ENCODE results near the gene RFT1.

RFT1 gene

GRCh38 chr3:53130179-53131061, at the start of gene RFT1:
Gene RFT1, minus strand, starts transcription at chr3:53130435. Its CDS starts 35 bp downstream, at chr3:53130400.
- DNase-seq (ENCODE audit: low read depth) = peak; percentile 92

GRCh38 chr3:53179580-53179979, 49.3 kb upstream of the RFT1 start:
- DNase-seq (ENCODE audit: low read depth) = no peak

- DNase-seq (ENCODE audit: low read depth) = no peak
Observed at GRCh38 chr3:53178246-53178645, 48.0 kb upstream of the RFT1 start.

- no peak for DNase-seq (ENCODE audit: low read depth)
Observed at GRCh38 chr3:53175613-53176540, 45.6 kb upstream of the RFT1 start.

GRCh38 chr3:53174346-53175250, 44.4 kb upstream of the RFT1 start:
- DNase-seq (ENCODE audit: low read depth) = no peak

GRCh38 chr3:53173107-53173506, 42.9 kb upstream of the RFT1 start:
- no peak for DNase-seq (ENCODE audit: low read depth)

GRCh38 chr3:53171827-53172505, 41.7 kb upstream of the RFT1 start:
- DNase-seq (ENCODE audit: low read depth) = no peak

- DNase-seq (ENCODE audit: low read depth) = no peak
Observed at GRCh38 chr3:53171064-53171418, 40.8 kb upstream of the RFT1 start.

- DNase-seq (ENCODE audit: low read depth) = no peak
Observed at GRCh38 chr3:53170325-53171063, 40.3 kb upstream of the RFT1 start.

GRCh38 chr3:53169832-53170324, 39.6 kb upstream of the RFT1 start:
- DNase-seq (ENCODE audit: low read depth) = no peak

- DNase-seq (ENCODE audit: low read depth) = no peak
Observed at GRCh38 chr3:53169045-53169831, 39.0 kb upstream of the RFT1 start.

GRCh38 chr3:53168175-53168923, 38.1 kb upstream of the RFT1 start:
- DNase-seq (ENCODE audit: low read depth) = no peak

- DNase-seq (ENCODE audit: low read depth) = no peak
Observed at GRCh38 chr3:53167418-53168174, 37.4 kb upstream of the RFT1 start.

- peak; percentile 51 for DNase-seq (ENCODE audit: low read depth)
Observed at GRCh38 chr3:53166781-53167291, 36.6 kb upstream of the RFT1 start.

GRCh38 chr3:53166206-53166605, 36.0 kb upstream of the RFT1 start:
- no peak for DNase-seq (ENCODE audit: low read depth)

GRCh38 chr3:53164911-53165310, 34.7 kb upstream of the RFT1 start:
- no peak for DNase-seq (ENCODE audit: low read depth)

- no peak for DNase-seq (ENCODE audit: low read depth)
Observed at GRCh38 chr3:53163444-53164387, 33.5 kb upstream of the RFT1 start.

Data from GM04504 (cell line).